ENCODE data around the gene MEGF11.

The MEGF11 gene

GRCh38 chr15:65953622-65954021, 299.9 kb downstream of the MEGF11 start:
- FAIRE-seq (peak; percentile 81), DNase-seq (ENCODE audit: low spot score) (no peak)

GRCh38 chr15:65952391-65953053, 301.0 kb downstream of the MEGF11 start:
- FAIRE-seq: peak; percentile 91

GRCh38 chr15:65951007-65951406, 302.5 kb downstream of the MEGF11 start:
- no peak for DNase-seq (ENCODE audit: low spot score)
- no peak for FAIRE-seq

More at GRCh38 chr15:65952391-65953053, 301.0 kb downstream of the MEGF11 start:
- DNase-seq (ENCODE audit: low spot score): peak; percentile 75

GRCh38 chr15:65949491-65949890, 304.1 kb downstream of the MEGF11 start:
- DNase-seq (ENCODE audit: low spot score): no peak
- no peak for FAIRE-seq

- FAIRE-seq: no peak
- DNase-seq (ENCODE audit: low spot score): no peak
Observed at GRCh38 chr15:65949011-65949410, 304.5 kb downstream of the MEGF11 start.

- FAIRE-seq: peak; percentile 9
- no peak for DNase-seq (ENCODE audit: low spot score)
Observed at GRCh38 chr15:65948383-65948782, 305.2 kb downstream of the MEGF11 start.

- FAIRE-seq (no peak), DNase-seq (ENCODE audit: low spot score) (no peak)
Observed at GRCh38 chr15:65947041-65947440, 306.5 kb downstream of the MEGF11 start.

GRCh38 chr15:65945616-65946015, 307.9 kb downstream of the MEGF11 start:
- no peak for DNase-seq (ENCODE audit: low spot score)
- FAIRE-seq: no peak

- FAIRE-seq: no peak
- DNase-seq (ENCODE audit: low spot score): no peak
Observed at GRCh38 chr15:65944404-65944803, 309.1 kb downstream of the MEGF11 start.

- DNase-seq (ENCODE audit: low spot score) (no peak), FAIRE-seq (peak; percentile 37)
Observed at GRCh38 chr15:65942436-65942835, 311.1 kb downstream of the MEGF11 start.

- FAIRE-seq: peak; percentile 61
- DNase-seq (ENCODE audit: low spot score): peak; percentile 66
Observed at GRCh38 chr15:65940618-65940909, 313.0 kb downstream of the MEGF11 start.

- DNase-seq (ENCODE audit: low spot score): peak; percentile 54
Observed at GRCh38 chr15:65939901-65940617, 313.5 kb downstream of the MEGF11 start.

GRCh38 chr15:65938604-65939003, 314.9 kb downstream of the MEGF11 start:
- DNase-seq (ENCODE audit: low spot score): no peak
- FAIRE-seq: no peak

More at GRCh38 chr15:65939901-65940617, 313.5 kb downstream of the MEGF11 start:
- peak; percentile 83 for FAIRE-seq

- FAIRE-seq (no peak), DNase-seq (ENCODE audit: low spot score) (no peak)
Observed at GRCh38 chr15:65937476-65937875, 316.1 kb downstream of the MEGF11 start.

GRCh38 chr15:65937054-65937453, 316.5 kb downstream of the MEGF11 start:
- FAIRE-seq: no peak
- DNase-seq (ENCODE audit: low spot score): no peak

- DNase-seq (ENCODE audit: low spot score) (no peak), FAIRE-seq (no peak)
Observed at GRCh38 chr15:65936282-65936681, 317.3 kb downstream of the MEGF11 start.

GRCh38 chr15:65935391-65935790, 318.2 kb downstream of the MEGF11 start:
- FAIRE-seq (no peak), DNase-seq (ENCODE audit: low spot score) (no peak)

GRCh38 chr15:65931221-65931620, 322.3 kb downstream of the MEGF11 start:
- no peak for DNase-seq (ENCODE audit: low spot score)
- no peak for FAIRE-seq

GRCh38 chr15:65930134-65930533, 323.4 kb downstream of the MEGF11 start:
- FAIRE-seq: no peak

GRCh38 chr15:65929573-65929972, 324.0 kb downstream of the MEGF11 start:
- FAIRE-seq: no peak
- DNase-seq (ENCODE audit: low spot score): no peak

More at GRCh38 chr15:65930134-65930533, 323.4 kb downstream of the MEGF11 start:
- no peak for DNase-seq (ENCODE audit: low spot score)

GRCh38 chr15:65927545-65927944, 326.0 kb downstream of the MEGF11 start:
- FAIRE-seq (no peak), DNase-seq (ENCODE audit: low spot score) (no peak)

GRCh38 chr15:65926899-65927298, 326.7 kb downstream of the MEGF11 start:
- FAIRE-seq: no peak
- DNase-seq (ENCODE audit: low spot score): no peak

- DNase-seq (ENCODE audit: low spot score) (no peak), FAIRE-seq (no peak)
Observed at GRCh38 chr15:65926459-65926858, 327.1 kb downstream of the MEGF11 start.

Data from urothelium cell line (cell line).